Liver (tissue), 9 donors: ENCODE results near the gene RNF212. TPM values are rescaled to one million over a fixed set of nuclear protein-coding genes. Genes with fewer than 3 reads are reported as not detected.

ENCODE experiments used
- DNase-seq: peaks from one replicate; pipeline ENCODE4 v3.0.0-alpha.2; 2017; ENCODE audit warnings: low spot score
- H3K27ac ChIP-seq, 2 donors: one replicate each; pipeline ENCODE4 v1.7.0; 2013; ENCODE audit warnings: inconsistent platforms in 2 of 2, low read length in 2 of 2, control low read depth in 1 of 2, low read depth in 1 of 2, mild to moderate bottlenecking in 1 of 2
- H3K27me3 ChIP-seq, 4 donors: one replicate each; pipeline versions ENCODE4 v1.6.1 to v1.7.0; 2013; ENCODE audit warnings: low read length in 3 of 4, inconsistent platforms in 1 of 4, mild to moderate bottlenecking in 1 of 4, moderate library complexity in 1 of 4; ENCODE audit not compliant: control insufficient read depth in 4 of 4, insufficient read depth in 4 of 4
- H3K36me3 ChIP-seq, 4 donors: one replicate each; pipeline versions ENCODE4 v1.6.1 to v1.7.0; 2013; ENCODE audit warnings: low read length in 3 of 4, mild to moderate bottlenecking in 3 of 4, low read depth in 1 of 4, moderate library complexity in 1 of 4; ENCODE audit not compliant: control insufficient read depth in 4 of 4, insufficient read depth in 3 of 4
- H3K4me1 ChIP-seq, 4 donors: one replicate each; pipeline versions ENCODE4 v1.6.1 to v1.7.0; 2013; ENCODE audit warnings: low read length in 3 of 4, mild to moderate bottlenecking in 3 of 4, moderate library complexity in 1 of 4; ENCODE audit not compliant: control insufficient read depth in 4 of 4, insufficient read depth in 4 of 4
- H3K4me3 ChIP-seq, 3 donors: one replicate each; pipeline versions ENCODE4 v1.6.1 to v1.7.0; 2013; ENCODE audit warnings: low read length in 3 of 3, control low read depth in 1 of 3, low read depth in 1 of 3, mild to moderate bottlenecking in 1 of 3
- H3K9ac ChIP-seq, 2 donors: one replicate each; pipeline ENCODE4 v1.7.0; 2013; ENCODE audit warnings: low read length in 2 of 2, mild to moderate bottlenecking in 2 of 2, moderate library complexity in 2 of 2, control low read depth in 1 of 2, low read depth in 1 of 2
- H3K9me3 ChIP-seq, 4 donors: one replicate each; pipeline versions ENCODE4 v1.6.1 to v1.7.0; 2013; ENCODE audit warnings: low read length in 3 of 4; ENCODE audit not compliant: control insufficient read depth in 4 of 4
- EGR1 ChIP-seq, 2 donors: IDR thresholded peaks; 2 replicates each; pipeline ENCODE4 v1.6.1; 2016 to 2018; ENCODE audit warnings: antibody characterized with exemption in 2 of 2, low read depth in 2 of 2
- FOXA1 ChIP-seq: IDR thresholded peaks from 2 replicates; pipeline ENCODE4 v1.6.1; 2016; ENCODE audit warnings: antibody characterized with exemption
- FOXA2 ChIP-seq: IDR thresholded peaks from 2 replicates; pipeline ENCODE4 v1.6.1; 2016; ENCODE audit warnings: antibody characterized with exemption
- GABPA ChIP-seq, 2 donors: IDR thresholded peaks in 1 of 2; conservative IDR thresholded peaks in 1 of 2; 2 replicates each; pipeline ENCODE4 v1.6.1; 2016; ENCODE audit warnings: antibody characterized with exemption in 2 of 2, mild to moderate bottlenecking in 1 of 2, moderate library complexity in 1 of 2
- HNF4A ChIP-seq, 2 donors: conservative IDR thresholded peaks; 2 replicates each; pipeline ENCODE4 v1.6.1; 2016; ENCODE audit warnings: antibody characterized with exemption in 2 of 2, mild to moderate bottlenecking in 2 of 2
- HNF4G ChIP-seq: IDR thresholded peaks from 2 replicates; pipeline ENCODE4 v1.6.1; 2016; ENCODE audit warnings: antibody characterized with exemption
- JUND ChIP-seq, 2 donors: IDR thresholded peaks; 2 replicates each; pipeline ENCODE4 v1.6.1; 2016; ENCODE audit warnings: antibody characterized with exemption in 2 of 2
- NR2F2 ChIP-seq: IDR thresholded peaks from 2 replicates; pipeline ENCODE4 v1.6.1; 2016; ENCODE audit warnings: antibody characterized with exemption
- RAD21 ChIP-seq, 2 donors: IDR thresholded peaks; 2 replicates each; pipeline ENCODE4 v1.6.1; 2016; ENCODE audit warnings: antibody characterized with exemption in 2 of 2, mild to moderate bottlenecking in 2 of 2
- RXRA ChIP-seq, 2 donors: IDR thresholded peaks; 2 replicates each; pipeline ENCODE4 v1.6.1; 2017 to 2018; ENCODE audit warnings: antibody characterized with exemption in 2 of 2, mild to moderate bottlenecking in 1 of 2
- SP1 ChIP-seq: IDR thresholded peaks from 2 replicates; pipeline ENCODE4 v1.6.1; 2018; ENCODE audit warnings: antibody characterized with exemption, mild to moderate bottlenecking
- TAF1 ChIP-seq: conservative IDR thresholded peaks from 2 replicates; pipeline ENCODE4 v1.6.1; 2016; ENCODE audit warnings: antibody characterized with exemption, mild to moderate bottlenecking
- YY1 ChIP-seq: IDR thresholded peaks from 2 replicates; pipeline ENCODE4 v1.6.1; 2016; ENCODE audit warnings: antibody characterized with exemption, mild to moderate bottlenecking
- WGBS: extraction: QIAGEN DNeasy Blood & Tissue Kit; methylation state at CpG from one replicate; pipeline ENCODE4 v1.1.7; 2013; 5-methylcytosine and 5-hydroxymethylcytosine counted together
- polyA plus RNA-seq, 2 donors: library from polyadenylated mRNA; stranded (reverse) in 1 of 2; unstranded in 1 of 2; fragments of 200-250 nt in 1 of 2; fragments of >200 nt in 1 of 2; fragmentation: Nextera tagmentation in 1 of 2; extraction: Ambion mirVana in 1 of 2; gene quantifications; one replicate each; pipeline versions ENCODE4 v1.2.1 to v1.2.3, GENCODE V29; 2013 to 2015
- total RNA-seq, 2 donors: library from RNA; depleted of rRNA; stranded (reverse); fragments of >200 nt; gene quantifications; one replicate each; pipeline ENCODE4 v1.2.3, GENCODE V29; 2014
- TF ChIP-seq, protein P1 (sequence below): IDR thresholded peaks from 2 replicates; pipeline ENCODE4 v1.6.1; 2016; ENCODE audit warnings: antibody characterized with exemption
- TF ChIP-seq, protein P2 (sequence below): IDR thresholded peaks from 2 replicates; pipeline ENCODE4 v1.6.1; 2016; ENCODE audit warnings: antibody characterized with exemption, mild to moderate bottlenecking
- TF ChIP-seq, protein P3 (sequence below): IDR thresholded peaks from 2 replicates; pipeline ENCODE4 v1.6.1; 2016; ENCODE audit warnings: antibody characterized with exemption
- TF ChIP-seq, protein P4 (sequence below): fragments of 150-350 bp; IDR thresholded peaks from 2 replicates; pipeline ENCODE4 v1.5.1; 2017; ENCODE audit warnings: improper control_type of control experiment, low read depth, low read length; ENCODE audit not compliant: missing input control
- TF ChIP-seq, protein P5 (sequence below): IDR thresholded peaks from 2 replicates; pipeline ENCODE4 v1.6.1; 2016; ENCODE audit warnings: antibody characterized with exemption
- donor health status: healthy.
- donor health status: healthy.
- donor health status: healthy.
- donor health status: healthy.
- donor health status: healthy.

RNF212 gene
- total and polyA plus RNA-seq, 4 donors = 0.32 to 0.47 (median 0.38) TPM; not detected in 1

DNA sequence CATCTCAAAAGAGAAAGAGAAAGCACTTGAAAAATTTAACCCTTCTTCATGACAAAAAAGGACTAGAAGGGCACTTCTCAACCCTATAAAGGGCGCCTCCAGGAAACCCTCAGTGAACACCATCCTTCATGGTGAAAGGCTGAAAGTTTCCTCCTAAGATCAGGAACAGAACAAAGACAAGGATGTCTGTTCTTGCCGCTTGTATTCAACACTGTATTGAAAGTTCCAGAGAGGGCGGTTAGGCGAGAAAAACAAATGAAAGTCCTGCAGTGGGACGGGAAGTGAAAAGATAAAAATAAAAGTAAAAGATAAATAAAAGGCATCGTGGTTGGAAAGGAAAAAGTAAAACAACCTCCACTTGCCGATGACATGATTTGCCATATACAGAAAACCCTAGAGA, 50.9 kb downstream of the RNF212 start:
- Histone ChIP-seq H3K9me3 (no peaks in the 10 kb centered on the region), H3K27me3 (peaks cover 0 to 7% (median 2%) of the 10 kb centered on the region in 4 donors), H3K4me1 (no peaks in the 10 kb centered on the region), H3K27ac (no peak overlapping the region), H3K4me3 (no peak overlapping the region), H3K36me3 (no peaks in the 10 kb centered on the region), H3K9ac (no peak overlapping the region)
- no peak for DNase-seq
- TF ChIP-seq HNF4A (conservative IDR thresholded peaks at IDR 0.05) (no peak), SP1 (no peak), RXRA (IDR thresholded peaks at IDR 0.05) (no peak), JUND (IDR thresholded peaks at IDR 0.05) (no peak), FOXA1 (no peak)
- WGBS = 59% methylated on average over 7 of the region's 7 CpGs

DNA sequence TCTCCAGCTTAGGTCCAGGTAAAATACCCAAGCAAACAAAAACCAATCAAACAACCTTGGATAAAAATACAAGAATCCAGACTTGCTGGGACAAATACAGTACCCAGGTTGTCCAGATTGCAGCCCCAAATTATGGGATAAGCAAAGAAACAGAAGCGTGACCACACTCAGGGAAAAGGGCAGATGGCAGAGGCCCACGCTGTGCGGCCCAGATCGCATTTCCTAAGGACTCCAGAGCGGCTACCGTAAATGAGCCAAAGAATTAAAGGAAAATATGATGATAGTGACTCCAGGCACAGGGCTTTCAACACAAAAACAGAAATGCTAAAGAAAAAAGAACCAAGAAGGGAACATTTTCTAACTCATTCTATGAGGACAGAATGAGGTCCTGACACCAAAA, 51.6 kb downstream of the RNF212 start:
- 92% methylated on average over 6 of the region's 6 CpGs for WGBS

More for the DNA sequence above, 51.6 kb downstream of the RNF212 start:
- TF ChIP-seq YY1 (no peak), NR2F2 (no peak), SP1 (no peak), GABPA (IDR thresholded peaks at IDR 0.05 in 1 of 2, conservative IDR thresholded peaks at IDR 0.05 in 1 of 2) (no peak), JUND (IDR thresholded peaks at IDR 0.05) (no peak), RAD21 (IDR thresholded peaks at IDR 0.05) (no peak), FOXA2 (no peak), EGR1 (IDR thresholded peaks at IDR 0.05; ENCODE audit: low read depth in 2 of 2) (no peak), HNF4G (no peak), TAF1 (no peak), HNF4A (conservative IDR thresholded peaks at IDR 0.05) (no peak), RXRA (IDR thresholded peaks at IDR 0.05) (no peak)
- TF ChIP-seq, protein P1, sequence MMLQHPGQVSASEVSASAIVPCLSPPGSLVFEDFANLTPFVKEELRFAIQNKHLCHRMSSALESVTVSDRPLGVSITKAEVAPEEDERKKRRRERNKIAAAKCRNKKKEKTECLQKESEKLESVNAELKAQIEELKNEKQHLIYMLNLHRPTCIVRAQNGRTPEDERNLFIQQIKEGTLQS = no peak
- TF ChIP-seq, protein P2, sequence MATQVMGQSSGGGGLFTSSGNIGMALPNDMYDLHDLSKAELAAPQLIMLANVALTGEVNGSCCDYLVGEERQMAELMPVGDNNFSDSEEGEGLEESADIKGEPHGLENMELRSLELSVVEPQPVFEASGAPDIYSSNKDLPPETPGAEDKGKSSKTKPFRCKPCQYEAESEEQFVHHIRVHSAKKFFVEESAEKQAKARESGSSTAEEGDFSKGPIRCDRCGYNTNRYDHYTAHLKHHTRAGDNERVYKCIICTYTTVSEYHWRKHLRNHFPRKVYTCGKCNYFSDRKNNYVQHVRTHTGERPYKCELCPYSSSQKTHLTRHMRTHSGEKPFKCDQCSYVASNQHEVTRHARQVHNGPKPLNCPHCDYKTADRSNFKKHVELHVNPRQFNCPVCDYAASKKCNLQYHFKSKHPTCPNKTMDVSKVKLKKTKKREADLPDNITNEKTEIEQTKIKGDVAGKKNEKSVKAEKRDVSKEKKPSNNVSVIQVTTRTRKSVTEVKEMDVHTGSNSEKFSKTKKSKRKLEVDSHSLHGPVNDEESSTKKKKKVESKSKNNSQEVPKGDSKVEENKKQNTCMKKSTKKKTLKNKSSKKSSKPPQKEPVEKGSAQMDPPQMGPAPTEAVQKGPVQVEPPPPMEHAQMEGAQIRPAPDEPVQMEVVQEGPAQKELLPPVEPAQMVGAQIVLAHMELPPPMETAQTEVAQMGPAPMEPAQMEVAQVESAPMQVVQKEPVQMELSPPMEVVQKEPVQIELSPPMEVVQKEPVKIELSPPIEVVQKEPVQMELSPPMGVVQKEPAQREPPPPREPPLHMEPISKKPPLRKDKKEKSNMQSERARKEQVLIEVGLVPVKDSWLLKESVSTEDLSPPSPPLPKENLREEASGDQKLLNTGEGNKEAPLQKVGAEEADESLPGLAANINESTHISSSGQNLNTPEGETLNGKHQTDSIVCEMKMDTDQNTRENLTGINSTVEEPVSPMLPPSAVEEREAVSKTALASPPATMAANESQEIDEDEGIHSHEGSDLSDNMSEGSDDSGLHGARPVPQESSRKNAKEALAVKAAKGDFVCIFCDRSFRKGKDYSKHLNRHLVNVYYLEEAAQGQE = no peak
- TF ChIP-seq, protein P3, sequence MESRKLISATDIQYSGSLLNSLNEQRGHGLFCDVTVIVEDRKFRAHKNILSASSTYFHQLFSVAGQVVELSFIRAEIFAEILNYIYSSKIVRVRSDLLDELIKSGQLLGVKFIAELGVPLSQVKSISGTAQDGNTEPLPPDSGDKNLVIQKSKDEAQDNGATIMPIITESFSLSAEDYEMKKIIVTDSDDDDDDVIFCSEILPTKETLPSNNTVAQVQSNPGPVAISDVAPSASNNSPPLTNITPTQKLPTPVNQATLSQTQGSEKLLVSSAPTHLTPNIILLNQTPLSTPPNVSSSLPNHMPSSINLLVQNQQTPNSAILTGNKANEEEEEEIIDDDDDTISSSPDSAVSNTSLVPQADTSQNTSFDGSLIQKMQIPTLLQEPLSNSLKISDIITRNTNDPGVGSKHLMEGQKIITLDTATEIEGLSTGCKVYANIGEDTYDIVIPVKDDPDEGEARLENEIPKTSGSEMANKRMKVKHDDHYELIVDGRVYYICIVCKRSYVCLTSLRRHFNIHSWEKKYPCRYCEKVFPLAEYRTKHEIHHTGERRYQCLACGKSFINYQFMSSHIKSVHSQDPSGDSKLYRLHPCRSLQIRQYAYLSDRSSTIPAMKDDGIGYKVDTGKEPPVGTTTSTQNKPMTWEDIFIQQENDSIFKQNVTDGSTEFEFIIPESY = no peak
- TF ChIP-seq, protein P4, sequence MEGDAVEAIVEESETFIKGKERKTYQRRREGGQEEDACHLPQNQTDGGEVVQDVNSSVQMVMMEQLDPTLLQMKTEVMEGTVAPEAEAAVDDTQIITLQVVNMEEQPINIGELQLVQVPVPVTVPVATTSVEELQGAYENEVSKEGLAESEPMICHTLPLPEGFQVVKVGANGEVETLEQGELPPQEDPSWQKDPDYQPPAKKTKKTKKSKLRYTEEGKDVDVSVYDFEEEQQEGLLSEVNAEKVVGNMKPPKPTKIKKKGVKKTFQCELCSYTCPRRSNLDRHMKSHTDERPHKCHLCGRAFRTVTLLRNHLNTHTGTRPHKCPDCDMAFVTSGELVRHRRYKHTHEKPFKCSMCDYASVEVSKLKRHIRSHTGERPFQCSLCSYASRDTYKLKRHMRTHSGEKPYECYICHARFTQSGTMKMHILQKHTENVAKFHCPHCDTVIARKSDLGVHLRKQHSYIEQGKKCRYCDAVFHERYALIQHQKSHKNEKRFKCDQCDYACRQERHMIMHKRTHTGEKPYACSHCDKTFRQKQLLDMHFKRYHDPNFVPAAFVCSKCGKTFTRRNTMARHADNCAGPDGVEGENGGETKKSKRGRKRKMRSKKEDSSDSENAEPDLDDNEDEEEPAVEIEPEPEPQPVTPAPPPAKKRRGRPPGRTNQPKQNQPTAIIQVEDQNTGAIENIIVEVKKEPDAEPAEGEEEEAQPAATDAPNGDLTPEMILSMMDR = no peak
- TF ChIP-seq, protein P5, sequence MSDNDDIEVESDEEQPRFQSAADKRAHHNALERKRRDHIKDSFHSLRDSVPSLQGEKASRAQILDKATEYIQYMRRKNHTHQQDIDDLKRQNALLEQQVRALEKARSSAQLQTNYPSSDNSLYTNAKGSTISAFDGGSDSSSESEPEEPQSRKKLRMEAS = no peak
- no peaks in the 10 kb centered on the region for H3K9me3 ChIP-seq
- no peak overlapping the region for H3K27ac ChIP-seq
- DNase-seq = no peak
- peaks cover 0 to 7% (median 4%) of the 10 kb centered on the region in 4 donors for H3K27me3 ChIP-seq
- no peaks in the 10 kb centered on the region for H3K36me3 ChIP-seq
- no peaks in the 10 kb centered on the region for H3K4me1 ChIP-seq
- H3K9ac ChIP-seq = no peak overlapping the region
- H3K4me3 ChIP-seq = no peak overlapping the region
